H9 (cell line): ENCODE data around the gene NR2C1. TPM values are rescaled to one million over a fixed set of nuclear protein-coding genes. Genes with fewer than 3 reads are reported as not detected.

Experiments used
- DNase-seq: peaks from one replicate; pipeline ENCODE4 v3.0.0-alpha.2; 2017
- H2AFZ ChIP-seq: one replicate; pipeline ENCODE4 v1.6.1; 2013; ENCODE audit warnings: mild to moderate bottlenecking, low read length, control low read depth, moderate library complexity
- H2AK5ac ChIP-seq: 2 replicates; pipeline ENCODE4 v1.6.1; 2013; ENCODE audit warnings: low read length, control low read depth, mixed read lengths; ENCODE audit not compliant: insufficient read length
- H2BK120ac ChIP-seq: one replicate; pipeline ENCODE4 v1.6.1; 2013; ENCODE audit warnings: low read depth, mild to moderate bottlenecking, low read length, control low read depth, inconsistent platforms; ENCODE audit not compliant: poor library complexity, severe bottlenecking
- H2BK12ac ChIP-seq: 2 replicates; pipeline ENCODE4 v1.6.1; 2013; ENCODE audit warnings: low read length, control low read depth, mixed read lengths, low read depth; ENCODE audit not compliant: insufficient read length
- H2BK15ac ChIP-seq: 2 replicates; pipeline ENCODE4 v1.6.1; 2013; ENCODE audit warnings: low read depth, low read length, control low read depth
- H2BK20ac ChIP-seq: one replicate; pipeline ENCODE4 v1.6.1; 2013; ENCODE audit warnings: low read depth, mild to moderate bottlenecking, low read length, control low read depth, inconsistent platforms; ENCODE audit not compliant: poor library complexity, severe bottlenecking
- H2BK5ac ChIP-seq: 2 replicates; pipeline ENCODE4 v1.6.1; 2013; ENCODE audit warnings: low read length, control low read depth, mixed read lengths; ENCODE audit not compliant: insufficient read length
- H3K14ac ChIP-seq: 2 replicates; pipeline ENCODE4 v1.6.1; 2013; ENCODE audit warnings: low read length, control low read depth; ENCODE audit not compliant: insufficient read depth
- H3K18ac ChIP-seq: 2 replicates; pipeline ENCODE4 v1.6.1; 2013; ENCODE audit warnings: low read depth, mild to moderate bottlenecking, mixed read lengths, low read length, control low read depth; ENCODE audit not compliant: insufficient read length
- H3K23ac ChIP-seq: 2 replicates; pipeline ENCODE4 v1.6.1; 2013; ENCODE audit warnings: low read length, control low read depth, mixed read lengths, low read depth; ENCODE audit not compliant: insufficient read length
- H3K23me2 ChIP-seq: 2 replicates; pipeline ENCODE4 v1.6.1; 2013; ENCODE audit warnings: low read depth, mild to moderate bottlenecking, mixed read lengths, low read length, control low read depth; ENCODE audit not compliant: insufficient read length, poor library complexity, severe bottlenecking
- H3K27ac ChIP-seq: 2 replicates; pipeline ENCODE4 v1.5.1; 2013; ENCODE audit warnings: low read length, control low read depth, mixed read lengths, low read depth; ENCODE audit not compliant: insufficient read length
- H3K27me3 ChIP-seq: 2 replicates; pipeline ENCODE4 v1.6.1; 2013; ENCODE audit warnings: low read length, control low read depth, inconsistent platforms; ENCODE audit not compliant: insufficient read depth
- H3K4ac ChIP-seq: 2 replicates; pipeline ENCODE4 v1.6.1; 2013; ENCODE audit warnings: low read depth, mild to moderate bottlenecking, control low read depth, inconsistent platforms, low read length, moderate library complexity
- H3K4me1 ChIP-seq: 2 replicates; pipeline ENCODE4 v1.6.1; 2013; ENCODE audit warnings: low read length, control low read depth, inconsistent platforms; ENCODE audit not compliant: insufficient read depth
- H3K4me2 ChIP-seq: 2 replicates; pipeline ENCODE4 v1.6.1; 2013; ENCODE audit warnings: low read length, control low read depth, mixed read lengths; ENCODE audit not compliant: insufficient read length, insufficient read depth
- H3K56ac ChIP-seq: 2 replicates; pipeline ENCODE4 v1.6.1; 2013; ENCODE audit warnings: low read depth, mild to moderate bottlenecking, mixed read lengths, low read length, control low read depth; ENCODE audit not compliant: insufficient read length
- H3K79me1 ChIP-seq: 2 replicates; pipeline ENCODE4 v1.6.1; 2013; ENCODE audit warnings: low read depth, mild to moderate bottlenecking, moderate library complexity, low read length, control low read depth, inconsistent platforms; ENCODE audit not compliant: insufficient read depth, poor library complexity, severe bottlenecking
- H3K79me2 ChIP-seq: 2 replicates; pipeline ENCODE4 v1.6.1; 2013; ENCODE audit warnings: low read length, control low read depth, inconsistent platforms; ENCODE audit not compliant: insufficient read depth
- H3K9ac ChIP-seq: 2 replicates; pipeline ENCODE4 v1.6.1; 2013; ENCODE audit warnings: low read length, control low read depth, mixed read lengths; ENCODE audit not compliant: insufficient read length; ENCODE audit errors: extremely low read depth
- H3K9me3 ChIP-seq: one replicate; pipeline ENCODE4 v1.6.1; 2013; ENCODE audit warnings: low read depth, low read length, inconsistent platforms; ENCODE audit not compliant: control insufficient read depth
- H3T11ph ChIP-seq: one replicate; pipeline ENCODE4 v1.6.1; 2013; ENCODE audit warnings: mild to moderate bottlenecking, low read length, control low read depth, inconsistent platforms
- H4K20me1 ChIP-seq: one replicate; pipeline ENCODE4 v1.6.1; 2013; ENCODE audit not compliant: control insufficient read depth, insufficient read length, insufficient read depth
- H4K5ac ChIP-seq: 2 replicates; pipeline ENCODE4 v1.6.1; 2013; ENCODE audit warnings: low read depth, mild to moderate bottlenecking, mixed read lengths, low read length, control low read depth; ENCODE audit not compliant: insufficient read length
- H4K8ac ChIP-seq: replicated peaks from 2 replicates; pipeline ENCODE4 v1.6.1; 2013; ENCODE audit warnings: low read length, control low read depth, mixed read lengths, low read depth; ENCODE audit not compliant: insufficient read length
- H4K91ac ChIP-seq: 2 replicates; pipeline ENCODE4 v1.6.1; 2013; ENCODE audit warnings: low read depth, mild to moderate bottlenecking, moderate library complexity, mixed read lengths, low read length, control low read depth; ENCODE audit not compliant: insufficient read length
- H3K27ac Mint-ChIP-seq, 3 experiments: 2 replicates in 2 of 3; 3 replicates in 1 of 3; pipeline ENCODE4 v1.8.0; 2020 to 2021; ENCODE audit warnings: mixed read lengths in 3 of 3, mild to moderate bottlenecking in 1 of 3, moderate library complexity in 1 of 3
- H3K27me3 Mint-ChIP-seq: 2 replicates; pipeline ENCODE4 v1.8.0; 2021; ENCODE audit warnings: low read depth, mild to moderate bottlenecking, moderate library complexity, mixed read lengths
- H3K36me3 Mint-ChIP-seq, 3 experiments: 2 replicates in 2 of 3; 3 replicates in 1 of 3; pipeline ENCODE4 v1.8.0; 2020 to 2021; ENCODE audit warnings: low read depth in 3 of 3, mixed read lengths in 3 of 3; ENCODE audit not compliant: insufficient read depth in 1 of 3
- H3K4me1 Mint-ChIP-seq, 2 experiments: 2 replicates each; pipeline ENCODE4 v1.8.0; 2020; ENCODE audit warnings: mixed read lengths in 2 of 2
- H3K4me3 Mint-ChIP-seq, 2 experiments: 2 replicates in 1 of 2; 3 replicates in 1 of 2; pipeline ENCODE4 v1.8.0; 2020 to 2021; ENCODE audit warnings: mild to moderate bottlenecking in 2 of 2, mixed read lengths in 2 of 2, moderate library complexity in 1 of 2
- H3K9me3 Mint-ChIP-seq, 2 experiments: 2 replicates in 1 of 2; 3 replicates in 1 of 2; pipeline ENCODE4 v1.8.0; 2020; ENCODE audit warnings: mild to moderate bottlenecking in 2 of 2, mixed read lengths in 2 of 2, moderate library complexity in 1 of 2
- CTCF ChIP-seq: fragments of 200-600 bp; sonication (generic); conservative IDR thresholded peaks from 3 replicates; pipeline ENCODE4 v1.8.0; 2021; ENCODE audit warnings: antibody characterized with exemption, mild to moderate bottlenecking
- WGBS: extraction: QIAGEN DNeasy Blood & Tissue Kit; methylation state at CpG from one replicate; pipeline ENCODE4 v1.1.7; 2013; ENCODE audit warnings: missing lambda C conversion rate, low lambda C conversion rate, mixed read lengths; ENCODE audit not compliant: insufficient read length; ENCODE audit errors: extremely low coverage; 5-methylcytosine and 5-hydroxymethylcytosine counted together
- total RNA-seq: library from RNA; stranded (reverse); gene quantifications from 2 replicates; pipeline ENCODE4 v1.2.1, GENCODE V29; 2021

The NR2C1 gene
- total RNA-seq, 1 experiment from 2014 or later = 47.0 TPM

- no peak overlapping the region for H3K4me2 ChIP-seq
- H3K23ac ChIP-seq = no peak overlapping the region
- no peak overlapping the region for H3K9ac ChIP-seq
- no peak overlapping the region for H4K91ac ChIP-seq
- no peaks in the 10 kb centered on the region for H3K27me3 Mint-ChIP-seq
- H3K56ac ChIP-seq = no peak overlapping the region
- no peak overlapping the region for H4K5ac ChIP-seq
- H2AK5ac ChIP-seq = no peak overlapping the region
- H3K79me2 ChIP-seq = no peaks in the 10 kb centered on the region; the same call in 1 of the 2 replicates
- H2BK15ac ChIP-seq = no peak overlapping the region
- no peak overlapping the region for H3K14ac ChIP-seq
- peaks cover 4% of the 10 kb centered on the region for H3K23me2 ChIP-seq
- H3K18ac ChIP-seq = no peak overlapping the region
- H3K4me3 Mint-ChIP-seq = no peak overlapping the region
- no peaks in the 10 kb centered on the region for H3K9me3 Mint-ChIP-seq
- no peak overlapping the region for H3K27ac Mint-ChIP-seq
- H4K20me1 ChIP-seq = no peaks in the 10 kb centered on the region
- H3K27ac ChIP-seq = no peak overlapping the region
- H2BK12ac ChIP-seq = no peak overlapping the region
- no peak overlapping the region for H3T11ph ChIP-seq
- no peak overlapping the region for H2BK5ac ChIP-seq
- no peak for DNase-seq
- no peaks in the 10 kb centered on the region for H3K79me1 ChIP-seq
- peaks cover 3 to 11% (median 8%) of the 10 kb centered on the region in 3 experiments; a peak in 6 of 7 replicates for H3K36me3 Mint-ChIP-seq
- peaks cover 4 to 9% of the 10 kb centered on the region in 2 experiments for H3K4me1 Mint-ChIP-seq
- no peak overlapping the region for H2AFZ ChIP-seq
- no peaks in the 10 kb centered on the region for H3K4me1 ChIP-seq
- H2BK120ac ChIP-seq = no peak overlapping the region
- H3K27me3 ChIP-seq = no peaks in the 10 kb centered on the region
- H2BK20ac ChIP-seq = no peak overlapping the region
- TF ChIP-seq CTCF = no peak
- no peaks in the 10 kb centered on the region for H3K9me3 ChIP-seq
- H3K4ac ChIP-seq = no peak overlapping the region
- no CpG with 5 or more reads among the region's 4 CpGs for WGBS
- H4K8ac ChIP-seq = no peak overlapping the region
Measured at GRCh38 chr12:94998326-94998725, 75.1 kb downstream of the NR2C1 start.
